Breast epithelium (tissue), 3 donors: Measurements from ENCODE around the gene RIPPLY3.

Source experiments
- POLR2A ChIP-seq: fragments of 450-650 bp; IDR thresholded peaks from one replicate; pipeline ENCODE4 v1.6.1; 2016; ENCODE audit warnings: antibody characterized with exemption, mild to moderate bottlenecking, moderate library complexity
- POLR2AphosphoS5 ChIP-seq, 3 donors: sonication (generic); formaldehyde crosslinking; IDR thresholded peaks; one replicate each; pipeline ENCODE4 v1.6.1; 2017; ENCODE audit warnings: antibody characterized with exemption in 3 of 3
- TF ChIP-seq, protein P1 (sequence below), 3 donors: fragments of 450-650 bp; IDR thresholded peaks; one replicate each; pipeline ENCODE4 v1.5.1; 2016 to 2017; ENCODE audit warnings: antibody characterized with exemption in 3 of 3, mild to moderate bottlenecking in 3 of 3, moderate library complexity in 3 of 3

DNA sequence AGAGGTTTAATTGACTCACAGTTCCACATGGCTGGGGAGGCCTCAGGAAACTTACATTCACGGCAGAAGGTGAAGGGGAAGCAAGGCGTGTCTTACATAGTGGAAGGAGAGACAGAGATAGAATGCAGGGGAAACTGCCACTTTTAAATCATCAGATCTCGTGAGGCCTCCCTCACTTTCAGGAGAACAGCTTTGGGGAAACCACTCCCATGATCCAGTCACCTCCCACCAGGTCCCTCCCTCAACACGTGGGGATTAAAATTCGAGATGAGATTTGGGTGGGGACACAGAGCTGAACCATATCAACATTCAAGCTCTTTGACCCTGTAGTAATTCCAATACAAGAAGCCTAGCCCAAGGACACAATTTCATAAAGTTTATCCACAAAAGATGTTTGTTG lies 52.7 kb downstream of the RIPPLY3 start:
- TF ChIP-seq, protein P1, sequence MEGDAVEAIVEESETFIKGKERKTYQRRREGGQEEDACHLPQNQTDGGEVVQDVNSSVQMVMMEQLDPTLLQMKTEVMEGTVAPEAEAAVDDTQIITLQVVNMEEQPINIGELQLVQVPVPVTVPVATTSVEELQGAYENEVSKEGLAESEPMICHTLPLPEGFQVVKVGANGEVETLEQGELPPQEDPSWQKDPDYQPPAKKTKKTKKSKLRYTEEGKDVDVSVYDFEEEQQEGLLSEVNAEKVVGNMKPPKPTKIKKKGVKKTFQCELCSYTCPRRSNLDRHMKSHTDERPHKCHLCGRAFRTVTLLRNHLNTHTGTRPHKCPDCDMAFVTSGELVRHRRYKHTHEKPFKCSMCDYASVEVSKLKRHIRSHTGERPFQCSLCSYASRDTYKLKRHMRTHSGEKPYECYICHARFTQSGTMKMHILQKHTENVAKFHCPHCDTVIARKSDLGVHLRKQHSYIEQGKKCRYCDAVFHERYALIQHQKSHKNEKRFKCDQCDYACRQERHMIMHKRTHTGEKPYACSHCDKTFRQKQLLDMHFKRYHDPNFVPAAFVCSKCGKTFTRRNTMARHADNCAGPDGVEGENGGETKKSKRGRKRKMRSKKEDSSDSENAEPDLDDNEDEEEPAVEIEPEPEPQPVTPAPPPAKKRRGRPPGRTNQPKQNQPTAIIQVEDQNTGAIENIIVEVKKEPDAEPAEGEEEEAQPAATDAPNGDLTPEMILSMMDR (IDR thresholded peaks at IDR 0.05), result no peak
- TF ChIP-seq POLR2A (no peak), POLR2AphosphoS5 (IDR thresholded peaks at IDR 0.05) (no peak)
